Fibroblast of lung (primary cell): ENCODE data around the gene HAPLN3. TPM values are rescaled to one million over a fixed set of nuclear protein-coding genes. Genes with fewer than 3 reads are reported as not detected.

Source experiments
- DNase-seq, 2 donors: peaks; one replicate each; pipeline versions ENCODE4 v3.0.0 to v3.0.0-alpha.2; 2010; ENCODE audit warnings: low read depth in 2 of 2
- H2AFZ ChIP-seq: 2 replicates; pipeline ENCODE4 v1.5.1; 2012; ENCODE audit warnings: low read length, control low read depth, inconsistent platforms
- H3K27ac ChIP-seq: 2 replicates; pipeline ENCODE4 v1.5.1; 2011; ENCODE audit warnings: low read length, control low read depth; ENCODE audit not compliant: insufficient read depth
- H3K27me3 ChIP-seq: 2 replicates; pipeline ENCODE4 v1.5.1; 2011; ENCODE audit warnings: mild to moderate bottlenecking, low read length; ENCODE audit not compliant: control insufficient read depth, insufficient read depth
- H3K36me3 ChIP-seq: 2 replicates; pipeline ENCODE4 v1.5.1; 2011; ENCODE audit warnings: low read length; ENCODE audit not compliant: control insufficient read depth, insufficient read depth
- H3K4me1 ChIP-seq: 2 replicates; pipeline ENCODE4 v1.5.1; 2011; ENCODE audit warnings: low read length; ENCODE audit not compliant: control insufficient read depth, insufficient read depth; ENCODE audit errors: extremely low read depth
- H3K4me2 ChIP-seq: 2 replicates; pipeline ENCODE4 v1.5.1; 2011; ENCODE audit warnings: low read length, control low read depth; ENCODE audit not compliant: insufficient read depth; ENCODE audit errors: extremely low read depth
- H3K4me3 ChIP-seq, 4 experiments: fragments of 200-600 bp in 1 of 4; sonication (generic) in 1 of 4; replicated peaks in 1 of 4; 2 replicates each; pipeline ENCODE4 v1.5.1; 2011 to 2016; ENCODE audit warnings: low read length in 4 of 4, low read depth in 3 of 4, mild to moderate bottlenecking in 3 of 4, control low read depth in 2 of 4, inconsistent platforms in 1 of 4, mixed read lengths in 1 of 4; ENCODE audit not compliant: insufficient read depth in 1 of 4; ENCODE audit errors: control extremely low read depth in 1 of 4
- H3K79me2 ChIP-seq: 2 replicates; pipeline ENCODE4 v1.5.1; 2012; ENCODE audit warnings: mild to moderate bottlenecking, low read length, inconsistent platforms; ENCODE audit not compliant: control insufficient read depth, insufficient read depth
- H3K9ac ChIP-seq: 2 replicates; pipeline ENCODE4 v1.5.1; 2011; ENCODE audit warnings: mild to moderate bottlenecking, low read length, control low read depth; ENCODE audit not compliant: insufficient read depth
- H3K9me3 ChIP-seq: 2 replicates; pipeline ENCODE4 v1.5.1; 2012; ENCODE audit warnings: low read depth, low read length; ENCODE audit not compliant: control insufficient read depth, insufficient read depth
- H4K20me1 ChIP-seq: 2 replicates; pipeline ENCODE4 v1.5.1; 2011; ENCODE audit warnings: low read length; ENCODE audit not compliant: control insufficient read depth, insufficient read depth; ENCODE audit errors: extremely low read depth
- CTCF ChIP-seq, 2 donors: IDR thresholded peaks in 1 of 2; conservative IDR thresholded peaks in 1 of 2; 1 replicate in 1 of 2; 2 replicates in 1 of 2; pipeline ENCODE4 v1.5.1; 2011 to 2012; ENCODE audit warnings: low read length in 2 of 2, control low read depth in 1 of 2, inconsistent platforms in 1 of 2, low read depth in 1 of 2, mild to moderate bottlenecking in 1 of 2
- EZH2 ChIP-seq: IDR thresholded peaks from 2 replicates; pipeline ENCODE4 v1.5.1; 2012; ENCODE audit warnings: low read length, control low read depth, mild to moderate bottlenecking; ENCODE audit errors: missing control alignments
- polyA plus RNA-seq, 2 donors: library from polyadenylated mRNA; depleted of rRNA in 1 of 2; stranded (reverse) in 1 of 2; unstranded in 1 of 2; fragments of >200 nt; gene quantifications; 2 replicates each; pipeline ENCODE4 v1.2.1, GENCODE V29; 2011 to 2012; ENCODE audit warnings: missing spikeins in 1 of 2
- total RNA-seq: library from RNA; depleted of rRNA; stranded (reverse); fragments of >200 nt; gene quantifications from 2 replicates; pipeline ENCODE4 v1.2.1, GENCODE V29; 2014

Gene HAPLN3
- total and polyA plus RNA-seq, 2 donors (not counting 1 experiment from before 2014, with no cell fraction given), result 3.1 to 4.3 TPM

GRCh38 chr15:88876573-88876972 lies 18.8 kb downstream of the HAPLN3 start:
- Histone ChIP-seq H3K4me2 (no peak overlapping the region), H3K4me3 (no peak overlapping the region), H3K27me3 (peaks cover 10% of the 10 kb centered on the region), H3K79me2 (no peaks in the 10 kb centered on the region), H4K20me1 (no peaks in the 10 kb centered on the region), H2AFZ (no peak overlapping the region), H3K4me1 (no peaks in the 10 kb centered on the region), H3K27ac (no peak overlapping the region), H3K36me3 (peaks cover 1% of the 10 kb centered on the region), H3K9me3 (no peaks in the 10 kb centered on the region), H3K9ac (no peak overlapping the region)
- no peak for DNase-seq
- no peak for TF ChIP-seq EZH2
- TF ChIP-seq CTCF (conservative IDR thresholded peaks at IDR 0.05 in 1 of 2, IDR thresholded peaks at IDR 0.05 in 1 of 2; ENCODE audit: low read depth in 1 of 2, low read length in 2 of 2), result no peak

DNA sequence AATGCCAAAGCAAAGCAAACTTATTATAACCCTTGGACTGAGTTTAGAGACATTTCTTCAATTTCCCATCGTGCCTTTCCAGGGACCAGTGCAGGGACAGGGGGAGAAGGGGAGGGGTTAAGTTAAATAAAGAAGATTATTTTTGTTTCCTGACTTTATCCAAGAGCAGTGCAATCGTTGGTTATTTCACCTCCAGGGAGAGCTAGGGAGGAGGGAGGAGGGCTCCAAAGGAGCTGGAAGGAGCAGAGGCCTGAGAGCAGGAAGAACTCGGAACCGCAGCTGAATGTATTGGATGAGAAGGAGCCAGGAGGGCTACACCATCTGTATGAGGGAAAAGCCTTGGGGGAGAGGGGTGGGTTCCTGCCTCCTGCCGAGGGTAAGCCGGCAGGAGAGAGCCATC lies 20.7 kb downstream of the HAPLN3 start:
- H2AFZ ChIP-seq, result no peak overlapping the region
- no peak overlapping the region for H3K4me2 ChIP-seq
- no peak for DNase-seq
- no peak overlapping the region for H3K9ac ChIP-seq
- H3K36me3 ChIP-seq, result no peaks in the 10 kb centered on the region
- no peaks in the 10 kb centered on the region for H3K4me1 ChIP-seq
- no peak overlapping the region for H3K4me3 ChIP-seq
- no peaks in the 10 kb centered on the region for H3K79me2 ChIP-seq
- no peaks in the 10 kb centered on the region for H4K20me1 ChIP-seq
- H3K27ac ChIP-seq, result no peak overlapping the region
- no peaks in the 10 kb centered on the region for H3K9me3 ChIP-seq
- peaks cover 18% of the 10 kb centered on the region for H3K27me3 ChIP-seq
- TF ChIP-seq EZH2 (no peak), CTCF (conservative IDR thresholded peaks at IDR 0.05 in 1 of 2, IDR thresholded peaks at IDR 0.05 in 1 of 2; ENCODE audit: low read depth in 1 of 2, low read length in 2 of 2) (no peak)

DNA sequence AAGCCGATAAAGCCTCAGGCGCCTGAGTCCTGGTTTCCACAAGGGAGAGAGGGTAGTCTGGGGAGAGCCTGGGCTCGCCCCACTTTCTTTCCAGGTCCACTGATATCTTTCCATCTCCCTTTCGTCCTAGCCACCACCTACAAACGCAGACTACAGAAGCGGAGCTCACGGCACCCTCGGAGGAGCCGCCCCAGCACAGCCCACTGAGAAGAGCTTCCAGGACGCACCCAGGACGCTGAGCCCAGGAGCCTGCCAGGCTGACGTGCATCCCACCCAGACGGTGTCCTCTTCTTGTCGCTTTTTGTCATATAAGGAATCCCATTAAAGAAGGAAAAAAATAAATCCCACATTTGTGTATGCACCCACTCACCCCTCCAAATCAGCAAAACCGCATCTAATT lies 21.1 kb downstream of the HAPLN3 start:
- H4K20me1 ChIP-seq, result no peaks in the 10 kb centered on the region
- H3K9me3 ChIP-seq, result no peaks in the 10 kb centered on the region
- H3K4me1 ChIP-seq, result no peaks in the 10 kb centered on the region
- H3K4me3 ChIP-seq, result no peak overlapping the region
- no peak overlapping the region for H3K9ac ChIP-seq
- no peak for TF ChIP-seq EZH2
- no peak for TF ChIP-seq CTCF (conservative IDR thresholded peaks at IDR 0.05 in 1 of 2, IDR thresholded peaks at IDR 0.05 in 1 of 2; ENCODE audit: low read depth in 1 of 2, low read length in 2 of 2)
- no peak overlapping the region for H3K4me2 ChIP-seq
- no peak overlapping the region for H2AFZ ChIP-seq
- no peak overlapping the region for H3K27ac ChIP-seq
- no peaks in the 10 kb centered on the region for H3K36me3 ChIP-seq
- H3K27me3 ChIP-seq, result peaks cover 19% of the 10 kb centered on the region
- no peaks in the 10 kb centered on the region for H3K79me2 ChIP-seq
- DNase-seq, result no peak
